CD4-positive, alpha-beta memory T cell (primary cell): ENCODE data around the gene INPP5A. TPM values are rescaled to one million over a fixed set of nuclear protein-coding genes. Genes with fewer than 3 reads are reported as not detected.

ENCODE experiments used
- CTCF ChIA-PET: fragments of 350-600 bp; sonication (Branson Sonifier 250); formaldehyde crosslinking; loops from one replicate; lab custom pipeline; 2021; ENCODE audit warnings: inconsistent platforms; ENCODE audit not compliant: partially characterized antibody; lab: Charles Lee
- POLR2A ChIA-PET: fragments of 350-600 bp; sonication (Branson Sonifier 250); formaldehyde crosslinking; loops from one replicate; lab custom pipeline; 2021; ENCODE audit not compliant: partially characterized antibody; lab: Charles Lee
- DNase-seq, 5 donors: peaks; one replicate each; pipeline versions ENCODE4 v3.0.0 to v3.0.0-alpha.2; 2020 to 2022; ENCODE audit warnings: mixed read lengths in 1 of 5
- H3K27ac ChIP-seq: one replicate; pipeline ENCODE4 v1.7.0; 2013; ENCODE audit warnings: low read depth, low read length
- H3K27me3 ChIP-seq: 2 replicates; pipeline ENCODE4 v1.7.0; 2013; ENCODE audit warnings: mild to moderate bottlenecking, low read length, moderate library complexity; ENCODE audit not compliant: insufficient read depth
- H3K36me3 ChIP-seq: 2 replicates; pipeline ENCODE4 v1.7.0; 2013; ENCODE audit warnings: mild to moderate bottlenecking, low read length, moderate library complexity; ENCODE audit not compliant: insufficient read depth
- H3K4me1 ChIP-seq: 2 replicates; pipeline ENCODE4 v1.7.0; 2013; ENCODE audit warnings: mild to moderate bottlenecking, low read length, moderate library complexity; ENCODE audit not compliant: insufficient read depth
- H3K4me3 ChIP-seq, 2 donors: one replicate each; pipeline ENCODE4 v1.7.0; 2013; ENCODE audit warnings: low read length in 2 of 2, mild to moderate bottlenecking in 1 of 2
- H3K9me3 ChIP-seq, 2 donors: one replicate each; pipeline ENCODE4 v1.7.0; 2013; ENCODE audit warnings: low read length in 2 of 2, control low read depth in 1 of 2; ENCODE audit not compliant: control insufficient read depth in 1 of 2
- H3K27ac Mint-ChIP-seq, 7 donors: one replicate each; pipeline ENCODE4 v1.8.0; 2020 to 2021; ENCODE audit warnings: mixed read lengths in 7 of 7, mild to moderate bottlenecking in 6 of 7, inconsistent platforms in 3 of 7, moderate library complexity in 3 of 7
- H3K27me3 Mint-ChIP-seq, 2 donors: one replicate each; pipeline ENCODE4 v1.8.0; 2020 to 2021; ENCODE audit warnings: mixed read lengths in 2 of 2
- H3K36me3 Mint-ChIP-seq, 2 donors: one replicate each; pipeline ENCODE4 v1.8.0; 2020 to 2021; ENCODE audit warnings: mixed read lengths in 2 of 2, inconsistent platforms in 1 of 2, mild to moderate bottlenecking in 1 of 2
- H3K4me1 Mint-ChIP-seq, 4 donors: one replicate each; pipeline ENCODE4 v1.8.0; 2020 to 2021; ENCODE audit warnings: mixed read lengths in 4 of 4, mild to moderate bottlenecking in 1 of 4
- H3K4me3 Mint-ChIP-seq, 8 donors: one replicate each; pipeline ENCODE4 v1.8.0; 2020 to 2021; ENCODE audit warnings: mixed read lengths in 8 of 8, mild to moderate bottlenecking in 7 of 8, moderate library complexity in 6 of 8, inconsistent platforms in 3 of 8
- H3K9me3 Mint-ChIP-seq, 8 donors: one replicate each; pipeline ENCODE4 v1.8.0; 2020 to 2021; ENCODE audit warnings: mixed read lengths in 8 of 8, mild to moderate bottlenecking in 5 of 8, inconsistent platforms in 3 of 8, moderate library complexity in 1 of 8
- intact Hi-C: fragments of 100-400 bp; cut with micrococcal nuclease; formaldehyde crosslinking; loops from one replicate; pipeline ENCODE4 v1.15.1; 2023
- polyA plus RNA-seq, 2 donors: library from polyadenylated mRNA; unstranded; fragments of 300-500 nt; fragmentation: Illumina TruSeq; gene quantifications; one replicate each; pipeline ENCODE4 v1.2.3, GENCODE V29; 2021
- total RNA-seq, 2 experiments: library from RNA; stranded (reverse); gene quantifications; one replicate each; pipeline ENCODE4 v1.2.3, GENCODE V29; 2021

Gene INPP5A
- total and polyA plus RNA-seq, 4 experiments from 2014 or later, result 0.61 to 19.3 (median 10.8) TPM

DNA sequence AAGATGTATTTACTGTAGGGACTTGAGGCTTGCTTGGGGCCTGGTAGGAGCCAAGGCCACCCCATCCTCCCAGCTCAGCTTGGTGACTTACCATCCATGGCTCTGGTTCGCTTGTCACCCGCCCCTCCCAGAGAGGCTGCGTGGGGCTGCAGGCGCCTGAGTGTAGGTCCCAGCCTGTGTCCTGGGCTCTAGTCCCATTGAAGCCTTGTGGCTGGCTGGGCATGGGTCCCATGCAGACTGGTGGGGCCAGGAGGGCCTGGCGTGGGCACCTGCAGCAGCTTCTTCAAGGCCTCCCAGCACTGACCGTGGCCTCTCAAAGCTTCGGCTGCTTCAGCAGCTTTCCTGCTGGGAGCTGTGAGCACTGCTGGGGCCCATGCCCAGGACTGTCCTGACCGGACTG is 118.1 kb downstream of the INPP5A start:
- ChIA-PET CTCF (interaction anchor here (1.4 to 1.8 kb wide), 2 partner anchors 11 to 24 kb away, joined by 3 to 7 read pairs; no protein-coding TSS in a partner anchor), POLR2A (no interaction called here)
- Mint-ChIP-seq H3K36me3 (peaks cover 25 to 26% of the 10 kb centered on the region in 2 donors), H3K9me3 (no peaks in the 10 kb centered on the region), H3K27ac (no peak overlapping the region), H3K4me3 (no peak overlapping the region), H3K4me1 (peaks cover 0 to 5% (median 4%) of the 10 kb centered on the region in 4 donors), H3K27me3 (no peaks in the 10 kb centered on the region)
- H3K4me1 ChIP-seq, result no peaks in the 10 kb centered on the region
- no peak for DNase-seq
- H3K27me3 ChIP-seq, result no peaks in the 10 kb centered on the region
- H3K36me3 ChIP-seq, result no peaks in the 10 kb centered on the region
- H3K4me3 ChIP-seq, result no peak overlapping the region
- no peak overlapping the region for H3K27ac ChIP-seq
- intact Hi-C loops, result no loop called here
- H3K9me3 ChIP-seq, result no peaks in the 10 kb centered on the region

DNA sequence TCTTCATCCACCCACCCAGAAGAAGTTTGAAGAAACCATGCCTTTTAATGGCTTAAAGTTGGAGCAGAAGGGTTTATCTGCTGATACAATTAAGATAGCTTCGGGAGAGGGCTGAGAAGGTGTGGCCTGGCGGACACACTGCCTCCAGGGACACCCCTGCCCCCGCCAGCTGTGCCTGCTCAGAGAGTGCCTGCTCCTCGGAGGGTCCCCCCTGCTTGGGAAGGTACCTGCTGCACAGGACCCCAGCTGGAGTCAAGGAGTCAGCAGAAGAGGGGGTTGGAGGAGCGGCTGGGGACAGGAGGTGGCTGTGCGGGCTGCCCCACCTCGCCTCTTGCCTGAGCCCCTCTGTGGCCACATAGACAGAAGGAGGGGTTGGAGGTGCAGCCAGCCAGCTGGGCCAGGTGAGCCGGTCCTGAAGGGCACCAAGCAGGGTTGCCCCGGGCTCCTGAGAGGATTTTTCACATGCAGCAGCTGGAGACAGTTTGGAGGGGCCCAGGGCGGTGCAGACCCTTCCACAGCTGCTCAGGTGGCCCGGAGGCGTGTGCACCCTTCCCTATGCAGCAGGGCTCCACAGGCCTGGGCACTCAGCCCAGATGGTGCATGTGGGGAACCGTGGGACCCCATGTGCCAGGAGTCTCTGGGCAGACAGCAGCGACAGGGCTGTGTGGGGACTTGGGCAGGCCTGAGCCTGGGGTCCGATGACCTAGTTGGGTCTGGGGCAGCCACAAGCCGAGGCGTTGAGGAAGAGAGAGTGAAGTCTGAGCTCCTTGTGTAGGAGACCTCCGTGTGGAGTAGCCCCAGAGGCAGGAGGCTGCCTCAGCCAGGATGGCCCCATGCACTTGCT is 118.9 kb downstream of the INPP5A start:
- Histone ChIP-seq H3K27ac (no peak overlapping the region), H3K9me3 (no peaks in the 10 kb centered on the region), H3K4me3 (no peak overlapping the region), H3K36me3 (no peaks in the 10 kb centered on the region), H3K4me1 (no peaks in the 10 kb centered on the region), H3K27me3 (no peaks in the 10 kb centered on the region)
- H3K27ac Mint-ChIP-seq, result no peak overlapping the region
- DNase-seq, result no peak
- intact Hi-C loops, result no loop called here
- H3K4me1 Mint-ChIP-seq, result peaks cover 0 to 5% (median 4%) of the 10 kb centered on the region in 4 donors
- no peaks in the 10 kb centered on the region for H3K9me3 Mint-ChIP-seq
- CTCF ChIA-PET, result interaction anchor here (1.1 kb wide), 1 partner anchor 8 kb away, joined by 3 read pairs; no protein-coding TSS in a partner anchor
- peaks cover 24 to 30% of the 10 kb centered on the region in 2 donors for H3K36me3 Mint-ChIP-seq
- no peak overlapping the region for H3K4me3 Mint-ChIP-seq
- H3K27me3 Mint-ChIP-seq, result no peaks in the 10 kb centered on the region
- POLR2A ChIA-PET, result no interaction called here

DNA sequence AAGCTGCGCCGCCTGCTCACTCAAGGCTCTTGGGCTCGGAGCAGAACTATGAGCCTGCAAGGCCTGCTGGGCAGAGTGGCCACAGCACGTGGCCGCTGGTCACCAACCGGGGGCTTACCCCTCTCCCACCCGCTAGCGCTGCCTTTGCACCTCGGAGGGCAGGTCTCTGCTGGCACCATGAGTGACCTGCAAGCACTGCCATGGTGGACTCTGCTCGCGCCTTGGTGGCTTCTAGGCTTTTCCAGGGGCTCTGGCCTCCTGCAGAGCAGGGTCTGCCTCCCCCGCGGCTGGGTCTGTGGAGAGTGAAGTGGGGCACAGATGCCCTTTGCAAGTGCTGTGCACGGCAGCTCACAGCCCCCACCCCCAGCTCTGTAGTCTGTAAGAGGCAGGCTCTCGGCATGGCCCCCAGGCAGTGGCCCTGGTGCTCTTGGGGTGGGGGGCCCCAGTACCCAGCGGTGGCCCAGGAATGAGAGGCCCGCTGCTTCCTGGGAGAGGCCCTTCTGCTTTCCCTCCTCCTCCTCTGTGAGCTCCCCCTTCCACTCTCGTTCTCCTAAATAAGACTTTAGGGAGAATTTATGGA is 119.6 kb downstream of the INPP5A start:
- Mint-ChIP-seq H3K27me3 (no peaks in the 10 kb centered on the region), H3K4me1 (peaks cover 0 to 5% (median 3%) of the 10 kb centered on the region in 4 donors), H3K4me3 (no peak overlapping the region), H3K36me3 (peaks cover 24 to 28% of the 10 kb centered on the region in 2 donors), H3K27ac (no peak overlapping the region), H3K9me3 (no peaks in the 10 kb centered on the region)
- Histone ChIP-seq H3K9me3 (no peaks in the 10 kb centered on the region), H3K27ac (no peak overlapping the region), H3K4me3 (no peak overlapping the region), H3K4me1 (no peaks in the 10 kb centered on the region), H3K27me3 (no peaks in the 10 kb centered on the region), H3K36me3 (no peaks in the 10 kb centered on the region)
- intact Hi-C loops, result no loop called here
- DNase-seq, result no peak
- CTCF ChIA-PET, result interaction anchor here (1.1 kb wide), 1 partner anchor 8 kb away, joined by 3 read pairs; no protein-coding TSS in a partner anchor
- POLR2A ChIA-PET, result no interaction called here

DNA sequence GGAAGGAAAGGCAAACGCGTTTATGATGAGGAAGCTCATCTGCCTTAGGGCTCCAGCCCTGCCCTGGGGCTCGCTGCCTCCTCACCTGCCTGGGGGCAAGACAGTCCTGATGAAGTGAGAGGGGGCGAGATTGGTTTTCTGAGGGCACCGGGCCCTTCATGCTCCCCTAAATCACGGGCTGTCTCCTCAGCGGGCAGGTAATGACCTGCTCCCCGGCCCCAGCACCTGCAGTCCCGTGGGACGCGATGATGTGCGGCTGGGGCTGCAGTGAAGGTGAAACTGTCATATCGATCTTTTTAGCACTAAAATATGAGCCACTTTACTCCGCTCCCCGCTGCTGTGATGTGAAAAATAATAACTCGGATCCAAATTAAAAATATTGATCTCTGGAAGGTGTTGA is 120.2 kb downstream of the INPP5A start:
- DNase-seq, result no peak

DNA sequence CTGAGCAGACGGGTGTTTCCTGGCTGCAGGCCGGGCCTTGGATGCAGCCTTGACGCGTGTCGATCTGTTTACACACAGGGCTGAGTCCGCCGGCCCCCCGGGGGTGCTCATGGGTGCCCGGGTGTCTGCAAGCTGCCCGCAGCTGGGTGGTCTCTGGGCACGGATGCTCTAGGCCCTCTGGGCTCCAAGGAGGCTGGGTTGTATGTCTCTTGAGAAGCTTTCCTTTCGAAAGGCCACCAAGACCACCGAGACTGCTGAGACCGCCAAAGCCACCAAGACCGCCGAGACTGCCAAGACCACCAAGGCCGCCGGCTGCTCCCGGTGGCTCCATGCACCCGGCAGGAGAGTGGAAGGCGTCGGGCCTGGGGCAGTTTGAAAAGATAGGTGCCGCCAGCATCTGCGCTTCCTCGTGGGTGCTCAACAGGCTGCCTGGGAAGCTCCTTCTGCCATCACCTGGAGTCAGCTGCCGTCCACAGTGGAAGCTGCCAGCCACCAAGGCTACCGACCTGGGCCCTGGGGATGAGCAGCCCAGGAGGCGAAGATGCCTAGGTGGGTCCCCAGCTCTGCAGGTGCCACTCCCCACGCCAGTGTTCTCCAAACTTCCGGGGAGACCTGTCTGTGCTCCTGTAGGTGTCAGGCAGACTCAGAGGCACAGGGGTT is 121.1 kb downstream of the INPP5A start:
- Mint-ChIP-seq H3K4me3 (no peak overlapping the region), H3K9me3 (no peaks in the 10 kb centered on the region), H3K27me3 (no peaks in the 10 kb centered on the region), H3K27ac (no peak overlapping the region), H3K36me3 (peaks cover 20 to 23% of the 10 kb centered on the region in 2 donors), H3K4me1 (peaks cover 0 to 5% (median 2%) of the 10 kb centered on the region in 4 donors)
- H3K27ac ChIP-seq, result no peak overlapping the region
- no peak overlapping the region for H3K4me3 ChIP-seq
- DNase-seq, result no peak
- H3K4me1 ChIP-seq, result no peaks in the 10 kb centered on the region
- H3K27me3 ChIP-seq, result no peaks in the 10 kb centered on the region
- POLR2A ChIA-PET, result no interaction called here
- intact Hi-C loops, result no loop called here
- no peaks in the 10 kb centered on the region for H3K36me3 ChIP-seq
- H3K9me3 ChIP-seq, result no peaks in the 10 kb centered on the region
- CTCF ChIA-PET, result no interaction called here

More for the DNA sequence above, 120.2 kb downstream of the INPP5A start:
- CTCF ChIA-PET, result interaction anchor here (1.1 kb wide), 1 partner anchor 9 kb away, joined by 3 read pairs; no protein-coding TSS in a partner anchor
- POLR2A ChIA-PET, result no interaction called here
- Mint-ChIP-seq H3K4me1 (peaks cover 0 to 5% (median 2%) of the 10 kb centered on the region in 4 donors), H3K4me3 (no peak overlapping the region), H3K9me3 (no peaks in the 10 kb centered on the region), H3K27ac (no peak overlapping the region), H3K36me3 (peaks cover 20 to 23% of the 10 kb centered on the region in 2 donors), H3K27me3 (no peaks in the 10 kb centered on the region)
- no peaks in the 10 kb centered on the region for H3K4me1 ChIP-seq
- H3K36me3 ChIP-seq, result no peaks in the 10 kb centered on the region
- no peaks in the 10 kb centered on the region for H3K27me3 ChIP-seq
- intact Hi-C loops, result no loop called here
- no peak overlapping the region for H3K4me3 ChIP-seq
- no peaks in the 10 kb centered on the region for H3K9me3 ChIP-seq
- H3K27ac ChIP-seq, result no peak overlapping the region

DNA sequence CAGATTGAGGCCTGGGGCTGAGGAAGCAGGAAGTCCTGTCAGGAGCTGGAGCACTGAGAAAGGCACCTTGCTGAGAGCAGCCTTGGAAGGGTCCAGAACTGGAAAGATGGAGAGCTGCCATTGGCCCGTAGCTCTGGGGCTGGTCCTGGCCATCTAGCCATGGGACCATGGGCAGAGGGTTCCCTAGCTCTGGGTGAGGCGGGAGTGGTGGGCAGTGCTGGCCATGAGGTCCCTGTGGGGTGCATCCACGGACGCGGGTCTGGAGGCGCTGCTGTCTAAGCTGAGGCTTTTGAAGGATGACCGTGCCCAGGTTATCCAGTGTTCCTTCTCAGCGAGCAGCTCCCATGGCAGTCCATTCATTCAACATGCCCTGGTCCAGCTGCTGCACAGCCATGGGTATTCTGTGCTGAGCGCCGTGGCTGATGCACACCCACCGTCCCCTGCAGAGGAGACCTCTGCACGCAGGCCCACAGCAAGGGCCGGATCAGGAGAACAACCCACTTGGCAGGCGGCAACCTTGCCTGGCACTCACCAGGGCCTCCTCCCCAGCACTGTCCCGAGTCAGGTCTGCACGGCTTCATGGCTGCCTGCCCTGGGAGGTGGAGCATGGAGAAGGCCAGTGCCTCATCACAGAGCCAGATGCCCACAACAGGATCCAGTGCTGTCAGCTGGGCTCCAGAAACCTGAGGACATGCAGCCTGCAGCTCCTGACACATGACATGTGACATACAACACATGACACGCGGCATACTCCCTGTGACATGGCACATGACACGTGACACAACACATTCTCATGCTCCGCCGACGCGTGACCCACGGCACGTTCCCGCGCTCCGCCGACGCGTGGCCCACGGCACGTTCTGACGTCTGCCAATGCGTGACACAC is 121.9 kb downstream of the INPP5A start:
- no peak for DNase-seq
- POLR2A ChIA-PET, result no interaction called here
- H3K9me3 ChIP-seq, result no peaks in the 10 kb centered on the region
- H3K36me3 Mint-ChIP-seq, result peaks cover 20 to 23% of the 10 kb centered on the region in 2 donors
- CTCF ChIA-PET, result no interaction called here
- H3K27ac ChIP-seq, result no peak overlapping the region
- H3K4me1 ChIP-seq, result no peaks in the 10 kb centered on the region
- H3K4me1 Mint-ChIP-seq, result peaks cover 0 to 5% (median 2%) of the 10 kb centered on the region in 4 donors
- no peak overlapping the region for H3K4me3 Mint-ChIP-seq
- no peaks in the 10 kb centered on the region for H3K27me3 Mint-ChIP-seq
- intact Hi-C loops, result no loop called here
- no peak overlapping the region for H3K4me3 ChIP-seq
- no peaks in the 10 kb centered on the region for H3K27me3 ChIP-seq
- H3K27ac Mint-ChIP-seq, result no peak overlapping the region
- no peaks in the 10 kb centered on the region for H3K36me3 ChIP-seq
- no peaks in the 10 kb centered on the region for H3K9me3 Mint-ChIP-seq
